ENCODE measurements around the gene USP49.

Gene USP49

DNA sequence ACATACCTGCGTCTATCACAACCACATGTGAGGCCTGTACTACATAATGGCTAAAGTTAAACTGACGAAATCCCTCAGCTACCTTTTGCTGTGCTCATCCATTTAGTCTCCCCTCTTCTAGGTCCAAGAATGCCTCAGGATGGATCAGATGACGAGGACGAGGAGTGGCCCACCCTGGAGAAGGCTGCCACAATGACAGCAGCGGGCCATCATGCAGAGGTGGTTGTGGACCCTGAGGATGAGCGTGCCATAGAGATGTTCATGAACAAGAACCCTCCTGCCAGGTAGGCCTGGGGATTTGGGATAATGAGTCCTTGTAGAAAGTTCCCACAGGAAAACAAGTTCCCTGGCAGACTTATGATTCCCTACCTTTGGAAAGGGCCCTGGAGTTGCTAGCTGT lies 32.1 kb upstream of the USP49 start:
- no peak for DNase-seq

GRCh38 chr6:41922154-41922553 lies 27.0 kb upstream of the USP49 start:
- no peak for DNase-seq

DNA sequence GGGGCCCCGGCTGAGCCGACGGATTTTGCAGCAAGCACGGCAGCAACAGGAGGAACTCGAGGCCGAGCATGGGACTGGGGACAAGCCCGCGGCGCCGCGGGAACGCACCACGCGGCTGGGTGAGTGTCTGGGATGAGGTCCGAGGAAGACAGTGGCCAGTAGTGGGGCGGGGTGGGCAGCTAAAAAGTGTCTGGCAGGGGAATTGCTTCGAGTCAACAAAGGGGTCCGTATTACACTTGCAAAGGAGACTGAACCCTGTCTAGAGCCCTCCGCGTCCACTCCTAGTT lies 26.5 kb upstream of the USP49 start:
- no peak for DNase-seq

- peak; percentile 88 for DNase-seq
These were observed 25.9 kb upstream of the USP49 start, which contains the start of the genes BYSL and MED20 for GRCh38 chr6:41920921-41921711. Gene BYSL (plus strand): TSS chr6:41921499. CDS start chr6:41921563, 64 bp downstream. Gene MED20 (minus strand): TSS chr6:41921139. CDS start chr6:41921018, 121 bp downstream.

- no peak for DNase-seq
These were observed 22.4 kb upstream of the USP49 start for GRCh38 chr6:41917528-41917927.

DNA sequence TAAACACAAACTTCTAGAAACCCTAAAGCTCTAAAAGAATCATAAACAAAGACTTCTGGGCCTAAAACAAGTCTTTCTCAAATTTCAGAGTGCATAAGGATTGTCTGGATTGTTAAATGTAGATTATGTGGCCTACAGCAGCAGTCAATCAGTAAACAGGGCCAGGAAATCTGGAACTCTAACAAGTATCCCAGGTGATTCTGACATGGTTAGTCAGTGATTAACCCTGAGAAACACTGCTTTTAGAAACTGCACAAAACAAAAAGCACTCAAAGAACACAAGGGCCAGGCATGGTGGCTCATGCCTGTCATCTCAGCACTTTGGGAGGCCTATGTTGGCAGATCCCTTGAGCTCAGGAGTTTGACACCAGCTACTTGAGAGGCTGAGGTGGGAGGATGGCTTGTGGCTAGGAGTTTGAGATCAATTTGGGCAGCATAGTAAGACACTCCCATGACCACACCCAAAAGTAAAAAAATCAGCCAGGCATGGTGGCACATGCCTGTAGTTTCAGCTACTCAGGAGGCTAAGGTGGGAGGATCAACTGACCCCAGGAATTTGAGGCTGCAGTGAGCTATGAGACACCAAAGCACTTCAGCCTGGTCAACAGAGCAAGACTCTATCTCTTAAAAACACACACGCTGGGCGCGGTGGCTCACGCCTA lies 19.8 kb upstream of the USP49 start:
- no peak for DNase-seq

GRCh38 chr6:41914343-41914742 lies 19.2 kb upstream of the USP49 start:
- no peak for DNase-seq

DNA sequence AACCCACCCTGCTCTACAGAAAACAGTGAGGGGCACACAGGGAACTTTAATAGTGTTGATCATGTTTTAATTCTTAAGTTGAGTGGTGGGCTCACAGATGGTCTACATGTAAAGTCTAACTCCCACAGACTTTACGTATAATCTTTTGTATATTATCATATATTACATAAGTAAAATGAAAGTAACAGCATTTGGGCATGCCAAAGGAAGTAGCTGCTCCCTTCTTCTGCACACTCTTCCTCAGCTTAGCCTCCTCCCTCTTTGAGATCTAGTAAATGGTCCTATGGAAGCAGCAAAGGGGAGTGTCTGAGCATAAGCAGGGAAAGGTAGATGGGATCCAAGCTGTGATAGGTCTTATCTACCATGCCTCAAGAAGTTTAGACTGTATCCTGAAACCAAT lies 14.6 kb upstream of the USP49 start:
- no peak for DNase-seq

- DNase-seq: no peak
These were observed 6.8 kb upstream of the USP49 start for GRCh38 chr6:41901882-41902519.

DNA sequence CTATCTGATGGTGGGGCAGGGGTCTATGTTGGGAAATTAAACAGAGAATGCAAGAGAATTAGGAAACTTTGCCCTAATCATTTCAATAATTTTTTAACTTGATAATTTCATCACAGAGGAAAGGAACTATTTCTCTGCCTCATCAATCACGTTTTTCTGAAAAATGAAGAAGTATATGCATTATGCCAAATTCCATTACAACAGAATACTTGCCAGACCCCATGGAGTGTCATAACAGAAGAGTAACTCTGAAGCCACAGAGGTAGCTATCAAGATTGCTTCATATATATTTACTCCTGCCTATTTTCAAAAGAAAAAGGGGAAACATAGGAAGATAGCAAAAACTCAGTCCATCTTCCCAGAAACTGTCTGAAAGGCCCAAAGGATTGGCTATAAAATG lies 5.7 kb upstream of the USP49 start:
- DNase-seq: no peak

DNA sequence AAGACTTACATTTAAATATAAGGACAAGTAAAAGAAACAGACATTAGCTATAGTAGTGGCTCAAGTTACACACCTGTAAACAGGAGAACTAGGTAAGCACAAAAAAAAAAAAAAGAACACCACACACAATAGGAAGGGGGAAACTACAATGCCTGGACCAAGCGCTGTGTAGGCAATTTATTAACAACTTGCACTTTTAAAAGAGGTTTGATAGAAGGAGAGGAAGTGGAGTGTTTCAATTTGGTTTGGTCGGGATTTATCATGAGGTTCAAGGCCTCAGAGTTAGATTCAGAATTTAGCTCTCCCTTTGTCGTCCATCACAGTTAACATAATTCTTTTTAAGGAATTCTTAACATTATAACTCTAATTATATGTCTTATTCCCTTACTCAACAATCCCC lies 1.1 kb upstream of the USP49 start:
- DNase-seq: no peak

GRCh38 chr6:41894366-41895299 lies 542 bp downstream of the USP49 start:
- no peak for DNase-seq

- no peak for DNase-seq
These were observed 2.1 kb downstream of the USP49 start for GRCh38 chr6:41892921-41893564.

DNA sequence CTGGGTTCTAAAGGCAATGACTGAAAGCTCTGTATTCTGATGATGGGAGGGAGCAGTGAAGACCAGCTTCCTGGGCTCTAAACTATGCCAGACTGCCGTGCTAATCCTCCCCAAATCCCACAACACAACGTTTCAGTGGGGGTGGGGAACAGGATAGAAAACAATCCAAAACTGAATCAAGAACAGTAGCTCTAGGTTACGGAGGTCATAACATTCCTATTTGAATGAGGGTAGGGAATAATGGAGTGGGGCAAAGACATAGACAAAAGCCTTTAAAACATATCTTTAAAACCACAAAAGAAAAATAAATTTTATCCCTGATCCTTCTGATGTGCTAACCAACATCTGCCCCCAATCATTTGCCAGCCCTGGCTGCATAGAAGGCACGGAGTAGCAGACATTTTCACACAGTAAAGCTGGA lies 7.8 kb downstream of the USP49 start:
- DNase-seq: no peak

GRCh38 chr6:41885930-41886329 lies 9.2 kb downstream of the USP49 start:
- DNase-seq: no peak

DNA sequence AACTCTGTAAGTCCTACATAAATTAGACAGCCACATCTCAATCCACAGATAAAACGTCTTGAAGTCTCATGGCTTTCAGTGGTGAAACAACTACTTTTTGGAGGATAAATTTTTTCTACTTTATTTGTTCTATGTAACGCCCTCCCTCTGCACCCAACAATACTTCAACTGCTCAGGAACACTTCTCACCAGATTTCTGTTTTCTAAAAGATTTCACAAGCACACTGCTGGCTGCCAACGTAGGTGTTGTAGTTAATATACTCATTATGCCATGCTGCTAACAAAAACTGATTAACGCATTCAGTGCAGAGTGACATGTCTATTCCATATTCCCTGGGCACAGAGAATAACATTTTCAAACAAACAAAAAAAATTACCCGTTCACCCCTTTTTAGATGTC lies 10.2 kb downstream of the USP49 start:
- no peak for DNase-seq

DNA sequence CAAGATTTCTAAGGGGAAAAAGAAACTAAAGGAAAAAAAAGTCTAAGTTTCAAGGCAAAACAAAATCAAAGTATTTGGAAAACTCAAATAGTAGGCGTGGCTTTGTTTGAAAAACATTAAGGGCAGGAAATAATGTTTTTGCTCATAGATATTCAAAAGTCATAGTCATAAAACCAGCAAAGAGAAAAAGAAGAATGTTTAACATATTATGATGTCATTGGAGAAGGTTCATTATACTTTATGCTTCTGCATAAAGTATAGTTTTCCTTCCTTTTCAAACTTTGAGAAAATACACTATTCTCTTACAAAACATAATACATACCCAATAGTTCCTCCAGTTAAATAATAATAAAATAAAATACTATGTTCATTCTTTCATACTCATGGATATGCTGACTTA lies 13.7 kb downstream of the USP49 start:
- DNase-seq: no peak

DNA sequence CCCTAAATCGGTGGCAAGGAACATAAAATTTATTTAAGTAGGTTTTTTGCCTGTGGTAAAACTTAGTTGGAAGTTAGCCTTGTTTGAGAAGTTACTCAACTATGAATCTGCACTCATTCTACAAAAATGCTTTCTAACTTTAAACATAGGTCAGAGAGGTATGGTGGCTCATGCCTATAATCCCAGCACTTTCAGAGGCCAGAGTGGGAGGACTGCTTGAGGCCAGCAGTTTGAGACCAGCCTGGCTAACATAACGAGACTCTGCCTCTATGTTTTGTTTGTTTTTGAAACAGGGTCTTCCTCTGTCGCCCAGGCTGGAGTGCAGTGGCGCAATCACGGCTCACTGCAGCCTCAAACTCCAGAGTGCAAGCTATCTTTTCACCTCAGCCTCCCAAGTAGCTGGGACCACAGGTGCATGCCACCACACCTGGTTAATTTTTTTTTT lies 16.2 kb downstream of the USP49 start:
- no peak for DNase-seq

GRCh38 chr6:41878246-41878645 lies 16.9 kb downstream of the USP49 start:
- no peak for DNase-seq

- DNase-seq: no peak
These were observed 18.0 kb downstream of the USP49 start for GRCh38 chr6:41877051-41877680.

DNA sequence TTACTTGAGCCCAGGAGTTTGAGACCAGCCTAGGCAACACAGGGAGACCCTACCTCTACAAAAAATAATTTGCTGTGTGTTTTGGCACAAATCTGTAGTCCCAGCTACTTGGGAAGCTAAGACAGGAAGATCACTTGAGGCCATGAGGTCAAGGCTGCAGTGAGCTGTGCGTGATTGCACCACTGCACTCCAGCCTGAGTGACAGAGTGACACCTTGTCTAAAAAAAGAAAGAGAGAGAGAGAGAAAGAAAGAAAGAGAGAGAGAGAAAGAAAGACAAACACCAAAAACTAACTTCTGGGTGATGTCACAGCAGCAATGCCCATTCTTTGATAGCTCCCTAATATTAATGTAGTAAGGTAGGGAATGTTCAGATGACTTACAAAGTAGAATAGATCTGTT lies 20.4 kb downstream of the USP49 start:
- DNase-seq: no peak

- DNase-seq: no peak
These were observed 23.0 kb downstream of the USP49 start for GRCh38 chr6:41872147-41872546.

All from COR-L47 (cell line).